HepG2 (cell line): ENCODE measurements around the gene COX6B1. TPM values are rescaled to one million over a fixed set of nuclear protein-coding genes. Genes with fewer than 3 reads are reported as not detected.

Source experiments
- CAMTA2 ChIP-seq: sonication (generic); formaldehyde crosslinking; IDR thresholded peaks from 2 replicates; pipeline ENCODE4 v1.4.0; 2020; ENCODE audit warnings: mild to moderate bottlenecking, missing genetic modification reagents, borderline replicate concordance
- CREB1 ChIP-seq, 2 experiments: fragments of 450-650 bp in 1 of 2; IDR thresholded peaks; 2 replicates each; pipeline ENCODE4 v1.6.1; 2016 to 2017; ENCODE audit warnings: control low read depth in 1 of 2, mild to moderate bottlenecking in 1 of 2, missing compliant biosample characterization in 1 of 2, missing genetic modification characterization in 1 of 2
- HOXA5 ChIP-seq: sonication (generic); formaldehyde crosslinking; IDR thresholded peaks from 2 replicates; pipeline ENCODE4 v1.4.0; 2020; ENCODE audit warnings: missing genetic modification reagents
- KDM6A ChIP-seq: IDR thresholded peaks from 2 replicates; pipeline ENCODE4 v1.6.1; 2016; ENCODE audit warnings: low read depth
- KIAA2018 ChIP-seq: sonication (generic); formaldehyde crosslinking; IDR thresholded peaks from 2 replicates; pipeline ENCODE4 v1.5.0; 2020; ENCODE audit warnings: mild to moderate bottlenecking, missing genetic modification reagents, borderline replicate concordance
- MXD4 ChIP-seq: IDR thresholded peaks from 2 replicates; pipeline ENCODE4 v1.6.1; 2016; ENCODE audit warnings: mild to moderate bottlenecking, missing biosample characterization, missing genetic modification reagents
- TAF15 ChIP-seq: fragments of 200-400 bp; formaldehyde crosslinking; IDR thresholded peaks from one replicate; pipeline ENCODE4 v1.6.1; 2018; ENCODE audit warnings: mild to moderate bottlenecking, low read depth, low read length; ENCODE audit not compliant: poor library complexity, severe bottlenecking
- TCF7 ChIP-seq: sonication (generic); IDR thresholded peaks from 2 replicates; pipeline ENCODE4 v1.6.1; 2016; ENCODE audit warnings: antibody characterized with exemption, low read depth
- XBP1 ChIP-seq: sonication (generic); formaldehyde crosslinking; IDR thresholded peaks from 2 replicates; pipeline ENCODE4 v1.5.0; 2020; ENCODE audit warnings: missing genetic modification reagents
- ZNF224 ChIP-seq: sonication (generic); formaldehyde crosslinking; IDR thresholded peaks from 2 replicates; pipeline ENCODE4 v1.5.0; 2020; ENCODE audit warnings: mild to moderate bottlenecking, missing genetic modification reagents
- ZNF281 ChIP-seq: sonication (generic); formaldehyde crosslinking; IDR thresholded peaks from 2 replicates; pipeline ENCODE4 v1.4.0; 2020; ENCODE audit warnings: missing genetic modification reagents, borderline replicate concordance
- ZNF34 ChIP-seq: sonication (generic); formaldehyde crosslinking; IDR thresholded peaks from 2 replicates; pipeline ENCODE4 v1.4.0; 2020; ENCODE audit warnings: mild to moderate bottlenecking, missing genetic modification reagents, borderline replicate concordance
- ZNF484 ChIP-seq: sonication (generic); formaldehyde crosslinking; IDR thresholded peaks from 2 replicates; pipeline ENCODE4 v1.5.1; 2020; ENCODE audit warnings: mild to moderate bottlenecking, low read depth, missing genetic modification reagents, borderline replicate concordance
- ZNF589 ChIP-seq: sonication (generic); formaldehyde crosslinking; conservative IDR thresholded peaks from 2 replicates; pipeline ENCODE4 v1.8.0; 2022; ENCODE audit warnings: mild to moderate bottlenecking, moderate library complexity, missing genetic modification reagents
- ZNF678 ChIP-seq: sonication (generic); formaldehyde crosslinking; IDR thresholded peaks from 2 replicates; pipeline ENCODE4 v1.4.0; 2020; ENCODE audit warnings: mild to moderate bottlenecking, missing genetic modification reagents
- ZSCAN21 ChIP-seq: sonication (generic); formaldehyde crosslinking; IDR thresholded peaks from 2 replicates; pipeline ENCODE4 v1.8.0; 2022; ENCODE audit warnings: mild to moderate bottlenecking, missing genetic modification reagents, moderate library complexity, borderline replicate concordance
- polyA plus RNA-seq, 8 experiments: library from polyadenylated mRNA; depleted of rRNA in 3 of 8; stranded (reverse) in 7 of 8; unstranded in 1 of 8; fragments of >200 nt; fragmentation: Illumina TruSeq in 4 of 8; extraction: Trizol in 4 of 8; gene quantifications; 2 replicates each; pipeline versions ENCODE4 v1.2.1 to v1.2.3, GENCODE V29; 2011 to 2016; ENCODE audit warnings: low read depth in 4 of 8, missing spikeins in 1 of 8, mixed read lengths in 1 of 8; ENCODE audit not compliant: insufficient read depth in 1 of 8
- total RNA-seq, 5 experiments: library from RNA; depleted of rRNA; stranded (reverse); fragments of >200 nt; fragmentation: Illumina TruSeq; extraction: Trizol; gene quantifications; 2 replicates each; pipeline ENCODE4 v1.2.3, GENCODE V29; 2016; ENCODE audit warnings: low read depth in 1 of 5
- TF ChIP-seq, protein P1 (sequence below): sonication (generic); formaldehyde crosslinking; IDR thresholded peaks from 2 replicates; pipeline ENCODE4 v1.4.0; 2020; ENCODE audit warnings: missing genetic modification reagents

The COX6B1 gene
- total and polyA plus RNA-seq, 2 of the 13 experiments (the other 11 are each of a cell fraction or from before 2014, with no cell fraction given): 481 to 487 TPM

- peak; percentile 65 for TF ChIP-seq ZNF281 (CRISPR knock-in tag)
- TF ChIP-seq CAMTA2 (CRISPR knock-in tag): peak; percentile 25; the same call in 1 of the 2 replicates
- no peak for TF ChIP-seq TAF15
- TF ChIP-seq MXD4 (CRISPR knock-in tag): peak; percentile 63; the same call in 1 of the 2 replicates
- TF ChIP-seq, protein P1, sequence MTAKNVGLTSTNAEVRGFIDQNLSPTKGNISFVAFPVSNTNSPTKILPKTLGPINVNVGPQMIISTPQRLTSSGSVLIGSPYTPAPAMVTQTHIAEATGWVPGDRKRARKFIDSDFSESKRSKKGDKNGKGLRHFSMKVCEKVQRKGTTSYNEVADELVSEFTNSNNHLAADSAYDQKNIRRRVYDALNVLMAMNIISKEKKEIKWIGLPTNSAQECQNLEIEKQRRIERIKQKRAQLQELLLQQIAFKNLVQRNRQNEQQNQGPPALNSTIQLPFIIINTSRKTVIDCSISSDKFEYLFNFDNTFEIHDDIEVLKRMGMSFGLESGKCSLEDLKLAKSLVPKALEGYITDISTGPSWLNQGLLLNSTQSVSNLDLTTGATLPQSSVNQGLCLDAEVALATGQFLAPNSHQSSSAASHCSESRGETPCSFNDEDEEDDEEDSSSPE (CRISPR knock-in tag): peak; percentile 80
- TF ChIP-seq KIAA2018 (CRISPR knock-in tag): no peak
- peak; percentile 85; the same call in 1 of the 2 replicates for TF ChIP-seq XBP1
- TF ChIP-seq KDM6A (CRISPR knock-in tag): no peak
- TF ChIP-seq ZNF589: no peak
- 0 out of 2 replicates have a peak, but pooled peaks have one; percentile 69 for TF ChIP-seq ZNF224 (CRISPR knock-in tag)
- TF ChIP-seq ZNF34 (CRISPR knock-in tag): no peak
- no peak for TF ChIP-seq TCF7
- peak; percentile 100 for TF ChIP-seq CREB1 (IDR thresholded peaks at IDR 0.05)
- peak; percentile 100 for TF ChIP-seq CREB1 (CRISPR knock-in tag; IDR thresholded peaks at IDR 0.05)
- no peak for TF ChIP-seq ZNF484 (CRISPR knock-in tag)
- TF ChIP-seq ZSCAN21 (CRISPR knock-in tag): no peak
- peak; percentile 66 for TF ChIP-seq HOXA5 (CRISPR knock-in tag)
- no peak for TF ChIP-seq ZNF678
Measured at GRCh38 chr19:35628565-35629331, 19.4 kb upstream of the COX6B1 start, which contains the start of gene RBM42 (continued).
